ENCODE measurements around the gene FGFR3. TPM values are rescaled to one million over a fixed set of nuclear protein-coding genes. Genes with fewer than 3 reads are reported as not detected.

The FGFR3 gene
- total RNA-seq, 1 experiment from 2014 or later, result 8.6 TPM

- in situ Hi-C loops (cut with HindIII; ENCODE audit: low pct_unique_long_range_greater_than_20kb, low sequenced_read_pairs), result no loop called here
- DNase-seq (ENCODE audit: low read depth), result no peak
Observed at GRCh38 chr4:1795299-1796195, 2.5 kb downstream of the FGFR3 start.

- DNase-seq (ENCODE audit: low read depth), result no peak
- in situ Hi-C loops (cut with HindIII; ENCODE audit: low pct_unique_long_range_greater_than_20kb, low sequenced_read_pairs), result no loop called here
Observed at GRCh38 chr4:1796486-1797204, 3.6 kb downstream of the FGFR3 start.

GRCh38 chr4:1797298-1797860, 4.3 kb downstream of the FGFR3 start:
- in situ Hi-C loops (cut with HindIII; ENCODE audit: low pct_unique_long_range_greater_than_20kb, low sequenced_read_pairs), result no loop called here
- no peak for DNase-seq (ENCODE audit: low read depth)

GRCh38 chr4:1797861-1798579, 4.9 kb downstream of the FGFR3 start:
- in situ Hi-C loops (cut with HindIII; ENCODE audit: low pct_unique_long_range_greater_than_20kb, low sequenced_read_pairs), result no loop called here

GRCh38 chr4:1798580-1799386, 5.7 kb downstream of the FGFR3 start:
- no peak for DNase-seq (ENCODE audit: low read depth)
- in situ Hi-C loops (cut with HindIII; ENCODE audit: low pct_unique_long_range_greater_than_20kb, low sequenced_read_pairs), result no loop called here

More at GRCh38 chr4:1797861-1798579, 4.9 kb downstream of the FGFR3 start:
- no peak for DNase-seq (ENCODE audit: low read depth)

GRCh38 chr4:1799387-1800375, 6.6 kb downstream of the FGFR3 start:
- no peak for DNase-seq (ENCODE audit: low read depth)
- in situ Hi-C loops (cut with HindIII; ENCODE audit: low pct_unique_long_range_greater_than_20kb, low sequenced_read_pairs), result no loop called here

GRCh38 chr4:1800805-1801204, 7.7 kb downstream of the FGFR3 start:
- DNase-seq (ENCODE audit: low read depth), result no peak
- in situ Hi-C loops (cut with HindIII; ENCODE audit: low pct_unique_long_range_greater_than_20kb, low sequenced_read_pairs), result no loop called here

GRCh38 chr4:1801286-1801958, 8.3 kb downstream of the FGFR3 start:
- DNase-seq (ENCODE audit: low read depth), result no peak
- in situ Hi-C loops (cut with HindIII; ENCODE audit: low pct_unique_long_range_greater_than_20kb, low sequenced_read_pairs), result no loop called here

GRCh38 chr4:1802151-1802715, 9.1 kb downstream of the FGFR3 start:
- in situ Hi-C loops (cut with HindIII; ENCODE audit: low pct_unique_long_range_greater_than_20kb, low sequenced_read_pairs), result no loop called here
- no peak for DNase-seq (ENCODE audit: low read depth)

GRCh38 chr4:1802720-1803522, 9.8 kb downstream of the FGFR3 start:
- no peak for DNase-seq (ENCODE audit: low read depth)
- in situ Hi-C loops (cut with HindIII; ENCODE audit: low pct_unique_long_range_greater_than_20kb, low sequenced_read_pairs), result no loop called here

- in situ Hi-C loops (cut with HindIII; ENCODE audit: low pct_unique_long_range_greater_than_20kb, low sequenced_read_pairs), result no loop called here
Observed at GRCh38 chr4:1803523-1804423, 10.7 kb downstream of the FGFR3 start.

GRCh38 chr4:1804638-1805492, 11.8 kb downstream of the FGFR3 start:
- in situ Hi-C loops (cut with HindIII; ENCODE audit: low pct_unique_long_range_greater_than_20kb, low sequenced_read_pairs), result no loop called here

More at GRCh38 chr4:1803523-1804423, 10.7 kb downstream of the FGFR3 start:
- DNase-seq (ENCODE audit: low read depth), result no peak

GRCh38 chr4:1805493-1806222, 12.6 kb downstream of the FGFR3 start:
- DNase-seq (ENCODE audit: low read depth), result no peak

More at GRCh38 chr4:1804638-1805492, 11.8 kb downstream of the FGFR3 start:
- DNase-seq (ENCODE audit: low read depth), result no peak

More at GRCh38 chr4:1805493-1806222, 12.6 kb downstream of the FGFR3 start:
- in situ Hi-C loops (cut with HindIII; ENCODE audit: low pct_unique_long_range_greater_than_20kb, low sequenced_read_pairs), result no loop called here

All from Caki2 (cell line).